Stomach smooth muscle (tissue), 2 donors: ENCODE data around the gene CCL8.
A peak's percentile ranks its signal among the peaks of the same experiment; 100 is the strongest.

Source experiments
- H3K27ac ChIP-seq: one replicate; pipeline ENCODE4 v1.7.0; 2013; ENCODE audit warnings: mild to moderate bottlenecking, low read length, inconsistent platforms
- H3K27me3 ChIP-seq, 2 donors: one replicate each; pipeline ENCODE4 v1.7.0; 2013; ENCODE audit warnings: low read length in 2 of 2; ENCODE audit not compliant: insufficient read depth in 2 of 2, control insufficient read depth in 1 of 2
- H3K36me3 ChIP-seq, 2 donors: one replicate each; pipeline ENCODE4 v1.7.0; 2013; ENCODE audit warnings: low read length in 2 of 2; ENCODE audit not compliant: control insufficient read depth in 2 of 2, insufficient read depth in 2 of 2
- H3K4me1 ChIP-seq: one replicate; pipeline ENCODE4 v1.7.0; 2013; ENCODE audit warnings: low read length; ENCODE audit not compliant: control insufficient read depth, insufficient read depth
- H3K4me3 ChIP-seq, 2 donors: one replicate each; pipeline ENCODE4 v1.7.0; 2013; ENCODE audit warnings: low read length in 2 of 2
- H3K9ac ChIP-seq, 2 donors: one replicate each; pipeline ENCODE4 v1.7.0; 2013; ENCODE audit warnings: low read length in 2 of 2, mild to moderate bottlenecking in 1 of 2
- H3K9me3 ChIP-seq, 2 donors: one replicate each; pipeline ENCODE4 v1.7.0; 2013; ENCODE audit warnings: low read length in 2 of 2; ENCODE audit not compliant: control insufficient read depth in 2 of 2
- donor health status: healthy.
- donor health status: Pancreatic carcinoma.

CCL8 gene

GRCh38 chr17:34300652-34301370 lies 18.4 kb upstream of the CCL8 start:
- Histone ChIP-seq H3K4me3 (no peak overlapping the region), H3K36me3 (no peaks in the 10 kb centered on the region), H3K27ac (no peak overlapping the region), H3K9ac (no peak overlapping the region), H3K9me3 (no peaks in the 10 kb centered on the region), H3K27me3 (peaks cover 0 to 4% of the 10 kb centered on the region in 2 donors), H3K4me1 (no peaks in the 10 kb centered on the region)

GRCh38 chr17:34301986-34302385 lies 17.2 kb upstream of the CCL8 start:
- Histone ChIP-seq H3K27me3 (peaks cover 0 to 4% of the 10 kb centered on the region in 2 donors), H3K4me1 (peaks cover 3% of the 10 kb centered on the region), H3K9me3 (no peaks in the 10 kb centered on the region), H3K9ac (no peak overlapping the region), H3K27ac (no peak overlapping the region), H3K4me3 (no peak overlapping the region), H3K36me3 (no peaks in the 10 kb centered on the region)

- Histone ChIP-seq H3K9me3 (no peaks in the 10 kb centered on the region), H3K9ac (no peak overlapping the region), H3K4me1 (peaks cover 3% of the 10 kb centered on the region), H3K4me3 (no peak overlapping the region), H3K36me3 (no peaks in the 10 kb centered on the region), H3K27ac (no peak overlapping the region), H3K27me3 (peaks cover 0 to 4% of the 10 kb centered on the region in 2 donors)
Measured at GRCh38 chr17:34302636-34303035, 16.6 kb upstream of the CCL8 start.

- no peak overlapping the region for H3K4me3 ChIP-seq
- H3K4me1 ChIP-seq = peaks cover 3% of the 10 kb centered on the region
- H3K27ac ChIP-seq = no peak overlapping the region
- no peaks in the 10 kb centered on the region for H3K27me3 ChIP-seq
- H3K36me3 ChIP-seq = no peaks in the 10 kb centered on the region
- no peaks in the 10 kb centered on the region for H3K9me3 ChIP-seq
- H3K9ac ChIP-seq = no peak overlapping the region
Measured at GRCh38 chr17:34303606-34304005, 15.6 kb upstream of the CCL8 start.

GRCh38 chr17:34305061-34305460 lies 14.2 kb upstream of the CCL8 start:
- no peaks in the 10 kb centered on the region for H3K9me3 ChIP-seq
- H3K9ac ChIP-seq = no peak overlapping the region
- H3K36me3 ChIP-seq = no peaks in the 10 kb centered on the region
- H3K27me3 ChIP-seq = no peaks in the 10 kb centered on the region
- no peak overlapping the region for H3K4me3 ChIP-seq
- peaks cover 3% of the 10 kb centered on the region for H3K4me1 ChIP-seq
- no peak overlapping the region for H3K27ac ChIP-seq

GRCh38 chr17:34305606-34306005 lies 13.6 kb upstream of the CCL8 start:
- Histone ChIP-seq H3K9me3 (no peaks in the 10 kb centered on the region), H3K9ac (no peak overlapping the region), H3K4me1 (peaks cover 3% of the 10 kb centered on the region), H3K27me3 (no peaks in the 10 kb centered on the region), H3K36me3 (no peaks in the 10 kb centered on the region), H3K4me3 (no peak overlapping the region), H3K27ac (no peak overlapping the region)

GRCh38 chr17:34306466-34306865 lies 12.8 kb upstream of the CCL8 start:
- no peaks in the 10 kb centered on the region for H3K36me3 ChIP-seq
- peaks cover 3% of the 10 kb centered on the region for H3K4me1 ChIP-seq
- H3K27ac ChIP-seq = no peak overlapping the region
- no peaks in the 10 kb centered on the region for H3K9me3 ChIP-seq
- no peak overlapping the region for H3K4me3 ChIP-seq
- no peak overlapping the region for H3K9ac ChIP-seq
- no peaks in the 10 kb centered on the region for H3K27me3 ChIP-seq

- H3K36me3 ChIP-seq = no peaks in the 10 kb centered on the region
- no peaks in the 10 kb centered on the region for H3K9me3 ChIP-seq
- no peak overlapping the region for H3K27ac ChIP-seq
- H3K9ac ChIP-seq = no peak overlapping the region
- no peaks in the 10 kb centered on the region for H3K27me3 ChIP-seq
- H3K4me3 ChIP-seq = no peak overlapping the region
- peaks cover 3% of the 10 kb centered on the region for H3K4me1 ChIP-seq
Measured at GRCh38 chr17:34307110-34307509, 12.1 kb upstream of the CCL8 start.

GRCh38 chr17:34308371-34308770 lies 10.9 kb upstream of the CCL8 start:
- H3K27ac ChIP-seq = no peak overlapping the region
- no peaks in the 10 kb centered on the region for H3K27me3 ChIP-seq
- H3K9ac ChIP-seq = no peak overlapping the region
- H3K4me1 ChIP-seq = peaks cover 3% of the 10 kb centered on the region
- H3K9me3 ChIP-seq = no peaks in the 10 kb centered on the region
- no peaks in the 10 kb centered on the region for H3K36me3 ChIP-seq
- H3K4me3 ChIP-seq = no peak overlapping the region

- Histone ChIP-seq H3K4me3 (no peak overlapping the region), H3K27me3 (no peaks in the 10 kb centered on the region), H3K4me1 (peaks cover 9% of the 10 kb centered on the region), H3K9ac (no peak overlapping the region), H3K9me3 (no peaks in the 10 kb centered on the region), H3K36me3 (no peaks in the 10 kb centered on the region), H3K27ac (no peak overlapping the region)
Measured at GRCh38 chr17:34311291-34311690, 7.9 kb upstream of the CCL8 start.

- no peaks in the 10 kb centered on the region for H3K27me3 ChIP-seq
- H3K9me3 ChIP-seq = no peaks in the 10 kb centered on the region
- peaks cover 7% of the 10 kb centered on the region for H3K4me1 ChIP-seq
- H3K27ac ChIP-seq = peak overlapping the region; percentile 50
- no peak overlapping the region for H3K9ac ChIP-seq
- H3K36me3 ChIP-seq = no peaks in the 10 kb centered on the region
- H3K4me3 ChIP-seq = no peak overlapping the region
Measured at GRCh38 chr17:34312080-34312479, 7.2 kb upstream of the CCL8 start.
